Stomach (tissue), 4 donors: ENCODE measurements around the gene STAU1.

Source experiments
- EP300 ChIP-seq: sonication (generic); formaldehyde crosslinking; IDR thresholded peaks from one replicate; pipeline ENCODE4 v1.6.1; 2017; ENCODE audit warnings: antibody characterized with exemption
- POLR2A ChIP-seq, 4 donors: fragments of 450-650 bp; IDR thresholded peaks; one replicate each; pipeline ENCODE4 v1.6.1; 2016; ENCODE audit warnings: antibody characterized with exemption in 4 of 4, control low read depth in 2 of 4, mild to moderate bottlenecking in 1 of 4, moderate library complexity in 1 of 4
- POLR2AphosphoS5 ChIP-seq, 3 donors: sonication (generic); formaldehyde crosslinking; IDR thresholded peaks; one replicate each; pipeline ENCODE4 v1.6.1; 2016; ENCODE audit warnings: antibody characterized with exemption in 3 of 3
- TF ChIP-seq, protein P1 (sequence below), 7 experiments: fragments of 450-650 bp in 4 of 7; fragments of 200-600 bp in 3 of 7; sonication (generic) in 3 of 7; IDR thresholded peaks; one replicate each; pipeline ENCODE4 v1.5.1; 2016 to 2019; ENCODE audit warnings: antibody characterized with exemption in 7 of 7, control low read depth in 2 of 7, mild to moderate bottlenecking in 1 of 7

DNA sequence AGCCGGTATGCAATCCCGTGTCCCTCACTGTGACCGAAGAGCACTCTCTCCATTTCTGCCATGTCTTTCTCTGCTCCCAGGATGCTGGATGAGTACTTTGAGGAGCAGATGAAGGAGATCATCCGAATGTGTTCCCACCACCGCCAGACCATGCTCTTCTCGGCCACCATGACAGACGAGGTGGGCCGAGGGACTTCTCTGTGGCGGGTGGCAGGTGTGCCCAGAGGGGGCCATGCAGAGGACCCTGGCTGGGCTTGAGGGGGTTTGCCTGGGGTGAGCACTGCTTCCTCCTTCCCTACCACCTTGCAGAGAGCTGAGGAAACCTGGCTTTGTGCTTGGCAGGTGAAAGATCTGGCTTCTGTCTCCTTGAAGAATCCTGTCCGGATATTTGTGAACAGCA lies 45.1 kb upstream of the STAU1 start:
- TF ChIP-seq POLR2A (IDR thresholded peaks at IDR 0.05) (no peak), POLR2AphosphoS5 (IDR thresholded peaks at IDR 0.05) (no peak), EP300 (no peak)
- TF ChIP-seq, protein P1, sequence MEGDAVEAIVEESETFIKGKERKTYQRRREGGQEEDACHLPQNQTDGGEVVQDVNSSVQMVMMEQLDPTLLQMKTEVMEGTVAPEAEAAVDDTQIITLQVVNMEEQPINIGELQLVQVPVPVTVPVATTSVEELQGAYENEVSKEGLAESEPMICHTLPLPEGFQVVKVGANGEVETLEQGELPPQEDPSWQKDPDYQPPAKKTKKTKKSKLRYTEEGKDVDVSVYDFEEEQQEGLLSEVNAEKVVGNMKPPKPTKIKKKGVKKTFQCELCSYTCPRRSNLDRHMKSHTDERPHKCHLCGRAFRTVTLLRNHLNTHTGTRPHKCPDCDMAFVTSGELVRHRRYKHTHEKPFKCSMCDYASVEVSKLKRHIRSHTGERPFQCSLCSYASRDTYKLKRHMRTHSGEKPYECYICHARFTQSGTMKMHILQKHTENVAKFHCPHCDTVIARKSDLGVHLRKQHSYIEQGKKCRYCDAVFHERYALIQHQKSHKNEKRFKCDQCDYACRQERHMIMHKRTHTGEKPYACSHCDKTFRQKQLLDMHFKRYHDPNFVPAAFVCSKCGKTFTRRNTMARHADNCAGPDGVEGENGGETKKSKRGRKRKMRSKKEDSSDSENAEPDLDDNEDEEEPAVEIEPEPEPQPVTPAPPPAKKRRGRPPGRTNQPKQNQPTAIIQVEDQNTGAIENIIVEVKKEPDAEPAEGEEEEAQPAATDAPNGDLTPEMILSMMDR (IDR thresholded peaks at IDR 0.05): no peak
